ENCODE data around the gene PCLO.

DNA sequence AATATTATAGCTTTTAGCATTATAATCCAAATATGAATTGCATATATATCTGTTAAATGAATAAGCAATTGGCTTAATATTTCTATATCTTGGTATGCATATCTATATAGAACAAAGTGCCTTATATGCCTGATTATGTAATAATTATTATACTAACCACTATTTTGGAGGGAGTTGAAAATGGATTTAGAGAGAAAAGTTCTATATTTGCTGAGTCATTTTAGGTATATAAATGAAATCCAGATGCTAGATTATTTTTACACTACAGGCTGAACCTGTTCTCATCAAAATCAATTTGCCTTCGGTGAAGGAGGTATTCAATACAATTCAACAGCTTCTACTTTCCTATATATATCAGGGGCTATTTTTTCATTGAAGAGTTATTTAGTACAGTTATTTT is 276.4 kb downstream of the PCLO start:
- no peak for TF ChIP-seq POLR2A (IDR thresholded peaks at IDR 0.05; ENCODE audit: low read depth, low read length)
- TF ChIP-seq POLR2AphosphoS5 (IDR thresholded peaks at IDR 0.05; ENCODE audit: low read depth, low read length) = no peak
- no peak for TF ChIP-seq TAF1 (IDR thresholded peaks at IDR 0.05; ENCODE audit: low read depth, low read length)

All from GM12891 (cell line).